Suprapubic skin (tissue), 4 donors: ENCODE data around the gene JUP.

ENCODE experiments used
- CTCF ChIP-seq, 2 donors: fragments of 200-600 bp in 1 of 2; fragments of 450-650 bp in 1 of 2; sonication (generic) in 1 of 2; IDR thresholded peaks; one replicate each; pipeline ENCODE4 v1.5.1; 2016 to 2019; ENCODE audit warnings: antibody characterized with exemption in 2 of 2, mild to moderate bottlenecking in 1 of 2, moderate library complexity in 1 of 2
- EP300 ChIP-seq: sonication (generic); formaldehyde crosslinking; IDR thresholded peaks from one replicate; pipeline ENCODE4 v1.6.1; 2017; ENCODE audit warnings: antibody characterized with exemption
- POLR2A ChIP-seq, 2 donors: fragments of 450-650 bp; IDR thresholded peaks; one replicate each; pipeline ENCODE4 v1.6.1; 2017; ENCODE audit warnings: antibody characterized with exemption in 2 of 2, mild to moderate bottlenecking in 2 of 2, moderate library complexity in 2 of 2
- POLR2AphosphoS5 ChIP-seq, 3 donors: sonication (generic); formaldehyde crosslinking; IDR thresholded peaks; one replicate each; pipeline ENCODE4 v1.6.1; 2017; ENCODE audit warnings: antibody characterized with exemption in 3 of 3

GRCh38 chr17:41741709-41742108, 44.8 kb downstream of the JUP start:
- no peak for TF ChIP-seq CTCF (IDR thresholded peaks at IDR 0.05)
- no peak for TF ChIP-seq POLR2AphosphoS5 (IDR thresholded peaks at IDR 0.05)
- no peak for TF ChIP-seq POLR2A (IDR thresholded peaks at IDR 0.05)
- no peak for TF ChIP-seq EP300
